Stimulated activated naive CD4-positive, alpha-beta T cell (primary cell): Measurements from ENCODE around the gene GOLGB1.
"Not testable (repeated sequence)": the region's sequence is repeated elsewhere in the genome, so short reads cannot be mapped to it uniquely, and the experiment has no call there.

Experiments
- DNase-seq, 6 experiments: peaks; one replicate each; lab custom pipeline; 2025; lab: John Stamatoyannopoulos, UW

Gene GOLGB1, protein sequence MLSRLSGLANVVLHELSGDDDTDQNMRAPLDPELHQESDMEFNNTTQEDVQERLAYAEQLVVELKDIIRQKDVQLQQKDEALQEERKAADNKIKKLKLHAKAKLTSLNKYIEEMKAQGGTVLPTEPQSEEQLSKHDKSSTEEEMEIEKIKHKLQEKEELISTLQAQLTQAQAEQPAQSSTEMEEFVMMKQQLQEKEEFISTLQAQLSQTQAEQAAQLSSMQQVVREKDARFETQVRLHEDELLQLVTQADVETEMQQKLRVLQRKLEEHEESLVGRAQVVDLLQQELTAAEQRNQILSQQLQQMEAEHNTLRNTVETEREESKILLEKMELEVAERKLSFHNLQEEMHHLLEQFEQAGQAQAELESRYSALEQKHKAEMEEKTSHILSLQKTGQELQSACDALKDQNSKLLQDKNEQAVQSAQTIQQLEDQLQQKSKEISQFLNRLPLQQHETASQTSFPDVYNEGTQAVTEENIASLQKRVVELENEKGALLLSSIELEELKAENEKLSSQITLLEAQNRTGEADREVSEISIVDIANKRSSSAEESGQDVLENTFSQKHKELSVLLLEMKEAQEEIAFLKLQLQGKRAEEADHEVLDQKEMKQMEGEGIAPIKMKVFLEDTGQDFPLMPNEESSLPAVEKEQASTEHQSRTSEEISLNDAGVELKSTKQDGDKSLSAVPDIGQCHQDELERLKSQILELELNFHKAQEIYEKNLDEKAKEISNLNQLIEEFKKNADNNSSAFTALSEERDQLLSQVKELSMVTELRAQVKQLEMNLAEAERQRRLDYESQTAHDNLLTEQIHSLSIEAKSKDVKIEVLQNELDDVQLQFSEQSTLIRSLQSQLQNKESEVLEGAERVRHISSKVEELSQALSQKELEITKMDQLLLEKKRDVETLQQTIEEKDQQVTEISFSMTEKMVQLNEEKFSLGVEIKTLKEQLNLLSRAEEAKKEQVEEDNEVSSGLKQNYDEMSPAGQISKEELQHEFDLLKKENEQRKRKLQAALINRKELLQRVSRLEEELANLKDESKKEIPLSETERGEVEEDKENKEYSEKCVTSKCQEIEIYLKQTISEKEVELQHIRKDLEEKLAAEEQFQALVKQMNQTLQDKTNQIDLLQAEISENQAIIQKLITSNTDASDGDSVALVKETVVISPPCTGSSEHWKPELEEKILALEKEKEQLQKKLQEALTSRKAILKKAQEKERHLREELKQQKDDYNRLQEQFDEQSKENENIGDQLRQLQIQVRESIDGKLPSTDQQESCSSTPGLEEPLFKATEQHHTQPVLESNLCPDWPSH (N-terminal part only)

DNA sequence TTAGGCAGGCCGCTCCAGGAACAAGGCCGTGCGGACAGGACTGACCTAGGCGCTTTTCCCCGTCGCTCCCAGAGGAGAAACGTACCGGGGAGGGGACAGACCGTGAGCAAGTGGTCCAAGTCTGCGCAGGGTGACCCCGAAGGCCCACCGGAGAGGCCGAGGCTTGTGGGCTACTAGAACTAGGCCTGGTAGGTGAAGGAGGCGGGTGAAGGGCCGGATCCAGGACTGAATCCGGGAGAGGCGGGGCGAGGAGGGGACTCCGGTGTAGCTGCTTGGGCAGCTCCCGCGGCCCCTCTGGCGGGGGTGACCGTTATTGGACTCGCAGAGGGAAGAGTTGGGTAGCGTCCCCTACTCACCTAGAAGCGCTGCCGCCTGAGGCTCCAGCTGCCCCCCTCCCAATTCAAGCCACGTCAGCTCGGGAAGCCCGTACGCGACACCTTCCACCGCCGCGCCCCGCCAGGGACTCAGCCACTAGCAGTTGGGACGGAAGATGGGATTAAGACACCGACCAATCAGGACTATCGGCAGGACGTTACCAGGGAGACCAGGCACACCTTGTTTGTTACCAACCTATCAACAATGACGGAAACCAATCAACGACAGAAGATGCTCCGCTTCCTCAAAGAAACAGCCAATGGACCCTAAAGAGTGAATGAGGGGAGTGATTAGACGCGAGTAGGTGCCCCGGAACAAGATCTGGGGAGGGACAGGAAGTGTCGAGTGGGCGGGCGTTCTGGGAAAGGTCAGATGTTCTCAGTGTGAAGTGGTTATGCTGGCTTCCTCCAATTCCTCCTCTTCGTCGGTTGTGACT lies at the start of gene GOLGB1:
GOLGB1 (minus strand) TSS at position 466 of the 811 bp plus-strand sequence. CDS start 18,770 bp downstream, outside the sequence.
- peak; percentile 88 to 98 (median 94) for DNase-seq

DNA sequence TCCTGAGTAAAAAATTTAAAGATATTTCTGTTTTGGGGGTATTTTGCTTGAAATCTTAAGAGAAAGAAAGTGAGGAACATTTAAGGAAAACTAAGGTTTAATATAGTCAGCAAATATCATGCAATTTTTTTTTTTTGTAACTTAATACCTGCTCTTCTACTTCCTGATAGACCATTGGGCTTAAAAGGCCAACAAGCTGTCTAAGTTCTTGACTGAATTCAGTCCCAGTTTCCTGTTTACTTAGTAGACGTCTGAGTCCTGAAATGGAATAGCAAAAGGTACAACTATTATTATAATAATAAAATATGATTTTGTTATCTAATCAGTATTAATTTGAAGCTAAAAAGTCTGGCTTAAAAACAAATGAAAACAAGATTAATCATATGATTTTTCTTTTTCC lies 47.4 kb upstream of the GOLGB1 start:
- no peak for DNase-seq

DNA sequence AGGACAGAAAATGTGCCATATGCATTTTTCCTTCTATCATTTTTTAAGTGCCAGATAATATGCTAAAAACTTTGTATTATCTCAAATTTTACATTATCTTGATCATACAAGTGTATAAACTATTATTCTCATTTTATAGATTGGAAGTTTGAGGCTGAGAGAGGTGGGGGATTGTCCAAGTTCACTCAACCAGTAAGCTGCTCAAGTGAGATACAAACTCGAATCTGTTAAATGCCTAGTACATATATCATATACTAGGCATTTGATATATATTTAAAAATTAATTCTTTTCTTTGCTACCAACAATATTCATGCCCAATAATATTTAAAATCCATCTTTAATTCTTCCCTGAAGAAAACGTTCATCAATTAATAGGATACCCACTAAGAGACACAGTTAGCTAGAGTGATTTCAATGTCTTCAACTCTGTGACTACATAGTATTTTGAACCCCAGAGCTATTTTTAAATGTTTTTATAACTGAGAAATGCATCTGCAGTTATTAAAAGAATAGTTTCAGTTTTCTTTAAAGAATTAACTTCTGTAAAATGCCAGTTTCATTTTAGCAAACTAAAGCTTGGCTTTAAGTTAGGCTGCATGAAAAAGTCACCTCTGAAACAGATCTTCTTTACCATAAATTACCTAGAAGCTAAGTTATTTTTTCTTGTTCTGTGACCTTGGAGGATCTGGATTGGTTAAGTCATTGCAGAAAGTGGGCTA lies 44.9 kb upstream of the GOLGB1 start:
- DNase-seq, result no peak

DNA sequence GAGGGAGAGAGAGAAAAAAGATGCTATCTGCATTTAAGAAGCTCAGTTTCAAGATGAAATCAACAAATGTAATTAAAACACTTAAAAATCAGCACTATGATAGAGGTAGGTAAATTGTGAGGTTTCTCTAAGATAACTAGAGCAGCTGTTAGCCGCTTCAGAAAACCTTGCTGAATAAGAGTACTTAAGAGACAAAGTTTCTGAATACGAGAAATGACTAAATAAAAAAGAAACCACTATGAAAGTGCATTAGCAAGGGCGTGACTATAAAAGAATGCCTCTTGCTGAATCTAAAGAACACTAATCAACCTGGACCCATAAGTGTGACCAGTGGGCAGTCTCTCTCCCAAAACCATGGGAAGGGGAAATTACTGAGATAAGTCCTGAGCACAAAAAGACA lies 43.5 kb upstream of the GOLGB1 start:
- DNase-seq, result no peak

DNA sequence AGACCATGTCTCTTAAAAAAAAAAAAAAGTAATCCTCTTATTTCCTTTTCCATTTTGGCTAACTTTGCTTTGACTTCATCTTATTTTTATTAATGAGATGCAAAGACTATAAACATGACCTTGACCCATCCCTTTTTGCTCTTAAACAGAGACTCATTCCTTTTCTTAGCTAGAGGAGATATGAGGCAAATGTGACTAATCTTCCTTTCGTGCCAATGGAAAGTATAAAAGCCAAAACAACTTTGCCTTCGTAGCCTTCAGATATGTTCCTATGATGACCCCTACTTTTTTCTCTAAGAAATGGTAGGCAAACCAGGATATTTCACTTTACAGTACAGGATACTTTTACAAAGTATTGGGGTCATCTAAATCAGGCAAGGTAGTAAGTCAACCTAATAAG lies 36.9 kb upstream of the GOLGB1 start:
- DNase-seq, result no peak

DNA sequence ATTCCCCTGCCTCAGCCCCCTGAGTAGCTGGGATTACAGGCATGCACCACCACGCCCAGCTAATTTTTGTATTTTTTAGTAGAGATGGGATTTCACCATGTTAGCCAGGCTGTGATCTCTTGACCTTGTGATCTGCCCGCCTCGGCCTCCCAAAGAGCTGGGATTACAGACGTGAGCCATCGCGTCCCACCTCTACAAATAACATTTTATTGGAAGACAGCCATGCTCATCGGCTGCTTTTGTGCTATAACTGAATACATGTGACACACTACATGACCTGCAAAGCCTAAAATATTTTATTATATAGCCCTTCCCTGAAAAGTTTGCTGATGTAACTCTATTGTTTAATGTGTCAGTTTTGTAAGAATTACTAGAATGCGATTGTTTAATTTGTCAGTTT lies 33.2 kb upstream of the GOLGB1 start:
- DNase-seq, result not testable (repeated sequence)

DNA sequence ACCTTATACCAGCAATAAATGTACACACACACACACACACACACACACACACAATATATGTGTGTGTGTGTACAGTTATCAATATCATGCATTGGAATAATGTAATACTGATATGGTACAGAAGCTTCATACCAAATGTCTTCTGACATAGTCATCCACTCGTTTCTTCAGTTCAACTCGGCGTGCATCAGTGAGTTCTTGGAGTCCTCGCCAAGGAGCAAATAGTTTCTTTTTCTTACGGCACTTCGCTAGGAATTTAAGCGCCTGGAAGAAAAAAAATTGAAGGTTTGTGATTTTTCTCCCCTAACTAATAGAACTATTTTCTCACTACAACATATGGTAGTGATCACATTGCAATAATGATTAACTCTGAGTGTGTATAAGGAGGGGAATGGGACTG lies 32.1 kb upstream of the GOLGB1 start:
- no peak for DNase-seq

DNA sequence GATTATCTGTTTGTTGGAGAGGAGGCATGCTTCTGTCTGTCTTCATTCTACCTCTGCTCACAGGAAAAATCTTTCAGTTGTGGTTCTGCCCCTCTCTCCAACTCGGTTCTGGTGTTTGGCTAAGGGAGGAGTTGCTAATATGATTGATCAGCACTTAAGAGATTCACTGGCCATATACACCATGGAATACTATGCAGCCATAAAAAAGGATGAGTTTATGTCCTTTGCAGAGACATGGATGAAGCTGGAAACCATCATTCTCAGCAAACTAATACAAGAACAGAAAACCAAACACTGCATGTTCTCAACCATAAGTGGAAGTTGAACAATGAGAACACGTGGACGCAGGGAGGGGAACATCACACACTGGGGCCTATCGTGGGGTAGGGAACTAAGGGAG lies 25.6 kb upstream of the GOLGB1 start:
- not testable (repeated sequence) for DNase-seq

DNA sequence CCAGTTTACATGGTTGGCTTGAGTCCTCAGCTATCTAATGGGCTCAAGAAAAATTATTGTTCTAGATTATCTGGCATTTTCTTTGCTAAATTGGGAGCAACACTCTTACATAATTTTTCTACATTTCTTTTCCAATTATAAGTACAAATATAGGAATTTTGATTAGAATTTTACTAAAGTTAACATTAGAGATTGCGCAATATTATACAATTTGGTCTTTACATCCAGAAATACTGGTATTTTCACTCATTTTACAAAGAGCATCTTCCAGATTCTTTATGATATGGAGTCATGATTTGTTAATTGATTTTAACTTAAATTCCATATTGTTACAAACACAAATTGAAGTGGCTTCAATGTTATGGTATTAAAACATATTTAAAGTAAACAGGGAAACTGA lies 19.7 kb upstream of the GOLGB1 start:
- no peak for DNase-seq

DNA sequence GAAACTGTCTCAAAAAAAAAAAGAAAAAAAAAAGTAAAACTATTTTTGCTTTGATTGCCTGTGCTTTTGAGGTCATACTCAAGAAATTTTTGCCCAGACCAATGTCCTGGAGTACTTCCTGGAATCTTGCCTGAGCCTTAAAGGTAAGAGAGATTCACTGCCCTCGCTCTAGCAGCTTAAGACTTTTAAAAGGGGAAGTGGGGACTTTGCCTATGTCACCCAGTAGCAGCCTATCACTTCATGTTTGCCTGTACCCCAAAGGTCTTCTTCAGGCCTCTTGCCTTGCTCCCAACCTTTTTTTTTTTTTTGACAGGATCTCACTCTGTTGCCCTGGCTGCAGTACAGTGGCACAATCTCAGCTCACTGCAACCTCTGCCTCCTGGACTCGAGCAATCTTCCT lies 18.9 kb upstream of the GOLGB1 start:
- no peak for DNase-seq

DNA sequence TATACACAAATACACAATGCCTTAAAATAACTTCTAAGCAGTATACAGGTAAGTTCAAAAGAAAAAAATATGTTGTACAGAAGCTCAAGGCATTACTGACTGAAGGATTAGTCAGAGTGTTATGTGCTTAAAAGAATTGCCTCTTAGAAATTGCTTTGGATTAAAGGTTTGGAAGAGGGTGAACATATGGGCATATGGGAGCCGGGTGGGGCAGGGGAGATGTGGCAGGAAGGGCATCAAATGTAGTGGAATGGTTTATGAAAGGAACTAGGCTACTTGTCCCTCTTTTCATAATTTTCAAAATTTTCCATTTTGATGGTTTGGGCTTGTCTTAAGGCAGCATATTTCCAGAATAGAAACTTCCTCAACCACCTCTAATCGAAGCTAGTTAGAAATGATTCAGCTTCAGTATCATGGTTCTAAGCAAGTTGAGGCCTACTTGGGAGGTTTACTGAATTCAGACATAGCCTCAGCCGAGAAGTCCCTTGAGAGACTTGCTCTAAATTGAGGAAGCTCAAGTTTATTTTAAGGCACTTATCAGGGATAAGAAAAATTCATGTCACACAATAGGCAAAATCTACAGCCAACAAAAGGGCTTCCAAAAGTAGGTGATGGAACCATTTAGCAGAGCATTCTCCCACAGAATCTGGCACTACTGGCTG lies 10.1 kb upstream of the GOLGB1 start:
- no peak for DNase-seq

DNA sequence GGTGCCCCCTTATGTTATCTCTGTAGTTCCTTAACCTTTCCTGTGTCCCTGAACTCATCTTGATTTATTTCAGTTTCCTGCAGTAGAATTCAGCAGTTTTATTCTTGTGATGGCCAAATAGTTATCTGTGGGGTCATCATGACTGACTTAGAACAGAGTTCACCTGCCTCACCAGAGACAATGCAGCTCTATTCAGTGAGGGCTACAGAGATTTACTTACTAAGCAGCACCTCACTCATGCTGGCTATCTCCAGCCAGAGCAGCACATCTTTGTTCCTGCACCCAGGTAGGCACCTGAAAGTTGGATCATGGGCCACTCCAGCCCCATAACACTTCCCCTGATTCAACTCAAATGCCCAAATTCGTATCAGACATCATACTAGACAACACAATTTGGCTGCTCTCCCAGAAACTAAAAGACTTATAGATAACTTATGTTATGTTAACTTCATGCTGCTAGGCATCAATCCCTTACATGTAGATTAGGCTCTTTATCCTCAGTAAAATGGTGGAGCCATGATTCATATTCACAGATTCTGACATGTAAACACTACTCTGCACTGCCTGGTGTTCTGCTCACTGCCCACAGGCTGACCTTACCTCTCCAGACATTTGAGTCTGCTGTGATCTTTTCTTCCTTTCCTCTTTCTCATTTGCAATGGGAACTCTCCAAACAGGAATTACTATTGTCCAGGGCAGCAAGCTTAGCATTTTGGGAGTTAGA lies 9.3 kb upstream of the GOLGB1 start:
- DNase-seq, result no peak

DNA sequence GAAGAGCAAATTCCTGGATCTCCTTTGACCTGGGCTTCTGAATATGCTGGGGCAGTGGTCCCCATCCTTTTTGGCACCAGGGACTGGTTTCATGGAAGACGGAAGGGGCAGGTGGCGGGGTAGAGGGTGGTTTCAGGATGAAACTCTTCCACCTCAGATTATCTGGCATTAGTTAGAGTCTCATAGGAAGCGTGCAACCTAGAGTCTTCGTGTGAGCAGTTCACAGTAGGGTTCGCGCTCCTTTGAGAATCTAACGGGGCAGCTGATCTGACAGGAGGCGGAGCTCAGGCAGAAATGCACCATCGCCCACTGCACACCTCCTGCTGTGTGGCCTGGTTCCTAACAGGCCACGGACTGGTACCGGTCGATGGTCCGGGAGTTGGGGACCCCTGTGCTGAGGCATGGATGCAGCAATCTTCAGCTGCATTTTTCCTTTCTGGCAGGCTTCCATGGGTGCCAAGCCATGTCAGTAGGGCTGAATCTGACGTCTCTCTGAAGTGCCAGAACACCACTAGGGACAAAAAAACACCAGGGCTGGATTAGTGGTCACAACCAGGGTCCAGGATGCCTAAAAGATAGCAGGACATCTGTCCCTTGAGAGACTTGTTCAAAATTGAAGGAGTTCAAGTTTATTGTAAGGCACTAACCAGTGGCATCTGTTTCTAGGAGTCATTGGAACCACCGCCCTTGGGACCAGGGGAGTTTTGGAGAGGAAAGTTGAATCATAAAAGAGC lies 8.4 kb upstream of the GOLGB1 start:
- DNase-seq, result no peak

DNA sequence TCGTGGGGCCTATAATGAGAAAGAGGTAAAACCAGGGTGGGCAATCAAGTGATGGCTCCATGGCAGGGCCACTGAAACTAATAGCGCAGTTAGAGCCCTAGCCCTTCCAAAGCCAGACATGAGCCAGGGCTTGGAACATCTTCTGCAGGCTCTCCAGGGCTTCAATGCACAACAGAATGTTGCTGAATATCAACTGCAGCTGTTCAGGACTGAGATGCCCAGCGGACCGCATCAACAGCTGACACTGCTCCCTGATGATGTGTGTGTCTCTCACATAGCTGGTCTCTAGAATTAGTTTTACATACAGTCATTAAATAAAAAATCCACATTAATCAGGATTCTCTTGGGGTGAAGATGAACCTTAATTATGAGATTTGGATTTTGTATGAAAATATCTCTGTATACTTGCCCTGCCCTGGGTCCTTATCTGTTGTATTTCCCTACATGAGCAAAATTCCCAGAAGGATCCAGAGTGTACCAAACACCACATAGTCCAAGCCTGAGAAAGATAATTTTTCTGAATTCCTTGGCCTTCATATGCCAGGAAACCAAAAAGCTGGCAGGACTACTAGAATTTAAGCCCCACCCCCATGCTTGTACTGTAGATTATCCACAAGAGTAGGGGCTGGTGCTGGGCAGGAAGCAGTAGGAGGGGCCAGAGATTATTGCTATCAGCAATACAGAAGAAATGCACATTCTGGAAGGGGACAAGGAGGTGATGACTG lies 7.7 kb upstream of the GOLGB1 start:
- DNase-seq, result no peak

DNA sequence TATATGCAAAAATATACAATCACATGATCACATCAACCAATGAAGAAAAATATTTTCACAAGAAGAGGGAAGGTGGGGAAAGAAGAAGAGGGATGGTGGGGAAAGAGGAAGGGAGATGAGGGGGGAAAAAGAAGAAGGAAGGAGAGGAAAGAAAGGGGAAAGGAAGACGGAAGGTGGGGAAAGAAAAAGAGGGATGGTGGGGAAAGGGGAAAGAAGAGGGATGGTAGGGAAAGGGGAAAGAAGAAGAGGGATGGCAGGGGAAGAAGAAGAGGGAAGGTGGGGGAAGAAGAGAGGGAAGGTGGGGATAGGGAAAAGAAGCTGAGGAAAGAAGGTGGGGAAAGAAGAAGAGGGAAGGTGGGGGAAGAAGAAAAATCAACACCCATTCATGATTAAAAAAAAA lies 3.2 kb upstream of the GOLGB1 start:
- no peak for DNase-seq

DNA sequence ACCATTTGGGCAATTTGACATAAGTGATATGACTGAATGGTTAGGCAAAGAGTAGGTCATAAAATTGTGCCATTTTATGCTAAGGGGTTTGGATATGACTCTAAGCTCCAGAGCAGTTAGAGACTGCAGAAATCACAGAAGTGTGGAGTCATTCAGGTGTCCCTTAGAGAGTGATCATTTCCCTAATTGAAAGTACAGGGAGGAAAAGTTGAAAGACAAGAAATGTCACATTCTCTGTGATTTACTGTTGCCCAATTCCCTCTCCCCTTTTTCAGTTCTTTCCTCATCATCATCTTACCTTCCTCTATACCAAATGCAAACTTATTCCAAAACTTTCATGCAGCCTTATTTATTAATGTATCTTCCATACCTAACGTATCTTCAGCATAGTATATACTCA lies 2.7 kb upstream of the GOLGB1 start:
- DNase-seq, result no peak

DNA sequence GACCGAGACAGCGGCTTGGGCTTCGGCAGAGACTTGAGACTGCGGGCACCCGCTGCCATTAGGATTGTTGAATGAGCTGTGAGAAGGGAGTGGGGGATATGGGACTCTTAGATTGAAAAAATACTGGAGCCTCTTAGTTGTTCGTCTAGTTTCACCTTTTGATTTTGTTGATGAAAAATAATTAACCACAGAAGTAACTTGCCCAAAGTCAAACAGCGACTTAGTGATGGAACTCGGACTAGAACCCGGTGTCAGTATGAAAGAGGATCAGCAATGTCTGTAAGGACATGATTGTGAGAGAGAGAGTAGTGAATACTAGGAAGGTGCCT lies 510 bp upstream of the GOLGB1 start:
- no peak for DNase-seq

DNA sequence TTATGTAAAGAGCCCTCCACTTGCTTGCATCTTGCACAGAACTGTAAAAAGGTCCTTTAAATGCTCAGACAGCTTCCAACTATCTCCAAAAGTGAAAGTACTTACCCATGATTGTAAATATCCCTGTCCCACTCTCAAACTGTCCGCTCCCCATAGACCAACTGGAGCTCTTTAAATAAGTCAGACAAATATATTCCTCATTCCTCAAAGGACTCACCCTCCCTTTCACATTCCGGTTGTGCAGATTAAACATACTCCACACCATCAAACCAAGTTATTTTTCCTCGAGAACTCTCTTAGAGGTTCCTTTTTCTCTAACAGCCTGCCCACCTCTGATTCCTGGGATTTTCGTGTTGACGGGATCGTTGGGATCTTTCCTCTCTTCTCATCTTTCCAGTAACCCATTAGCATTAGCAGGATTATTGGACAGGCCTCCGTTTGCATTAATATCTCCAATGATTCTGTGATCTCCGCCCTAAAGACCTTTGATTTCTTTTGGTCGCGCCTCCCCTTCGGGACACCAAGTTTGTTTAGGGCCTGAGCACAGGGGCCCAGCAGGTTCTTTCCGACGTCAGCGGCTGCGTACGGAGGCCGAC lies 763 bp downstream of the GOLGB1 start:
- peak in 3 of 6 experiments; percentile 26 to 32 (median 27) for DNase-seq
